ENCODE results near the gene GFM1.
A peak's percentile ranks its signal among the peaks of the same experiment; 100 is the strongest.
"Not testable (repeated sequence)": the region's sequence is repeated elsewhere in the genome, so short reads cannot be mapped to it uniquely, and the experiment has no call there.

GFM1 gene

GRCh38 chr3:158679547-158680000 lies 35.2 kb downstream of the GFM1 start:
- no peak for DNase-seq

GRCh38 chr3:158680861-158681260 lies 36.5 kb downstream of the GFM1 start:
- DNase-seq: no peak

- DNase-seq: no peak
Measured at GRCh38 chr3:158683230-158683962, 39.1 kb downstream of the GFM1 start.

GRCh38 chr3:158685159-158685558 lies 40.8 kb downstream of the GFM1 start:
- DNase-seq: no peak

- not testable (repeated sequence) for DNase-seq
Measured at GRCh38 chr3:158693866-158694456, 49.6 kb downstream of the GFM1 start.

GRCh38 chr3:158696618-158697017 lies 52.3 kb downstream of the GFM1 start:
- DNase-seq: no peak

GRCh38 chr3:158700559-158700958 lies 56.2 kb downstream of the GFM1 start:
- no peak for DNase-seq

GRCh38 chr3:158701420-158702065 lies 57.2 kb downstream of the GFM1 start:
- no peak for DNase-seq

GRCh38 chr3:158702815-158703481 lies 58.6 kb downstream of the GFM1 start:
- no peak for DNase-seq

- DNase-seq: no peak
Measured at GRCh38 chr3:158703566-158703965, 59.2 kb downstream of the GFM1 start.

- DNase-seq: no peak
Measured at GRCh38 chr3:158709666-158710083, 65.3 kb downstream of the GFM1 start.

GRCh38 chr3:158710601-158711000 lies 66.3 kb downstream of the GFM1 start:
- no peak for DNase-seq

- no peak for DNase-seq
Measured at GRCh38 chr3:158711886-158712285, 67.6 kb downstream of the GFM1 start.

GRCh38 chr3:158712443-158712842 lies 68.1 kb downstream of the GFM1 start:
- DNase-seq: no peak

- DNase-seq: no peak
Measured at GRCh38 chr3:158713094-158713499, 68.8 kb downstream of the GFM1 start.

GRCh38 chr3:158717576-158717975 lies 73.2 kb downstream of the GFM1 start:
- DNase-seq: no peak

GRCh38 chr3:158718490-158719170 lies 74.3 kb downstream of the GFM1 start:
- DNase-seq: no peak

GRCh38 chr3:158722108-158722507 lies 77.8 kb downstream of the GFM1 start:
- no peak for DNase-seq

- no peak for DNase-seq
Measured at GRCh38 chr3:158723991-158724390, 79.7 kb downstream of the GFM1 start.

- DNase-seq: no peak
Measured at GRCh38 chr3:158725348-158726011, 81.2 kb downstream of the GFM1 start.

GRCh38 chr3:158727206-158728060 lies 83.1 kb downstream of the GFM1 start:
- peak; percentile 21 to 35 for DNase-seq

GRCh38 chr3:158728061-158728377 lies 83.7 kb downstream of the GFM1 start:
- no peak for DNase-seq

Data from activated CD4-positive, alpha-beta T cell treated with anti-CD3 and anti-CD28 coated beads, Interleukin-2, amount 50 U/mL, for 4 hours (primary cell).